Subcutaneous abdominal adipose tissue (tissue), 5 donors: Measurements from ENCODE around the gene PIWIL4.
A peak's percentile ranks its signal among the peaks of the same experiment; 100 is the strongest.
"Not testable (repeated sequence)": the region's sequence is repeated elsewhere in the genome, so short reads cannot be mapped to it uniquely, and the experiment has no call there.

ENCODE experiments used
- H3K27ac ChIP-seq: one replicate; pipeline ENCODE4 v1.7.0; 2013; ENCODE audit warnings: low read depth, mild to moderate bottlenecking, inconsistent platforms, low read length, moderate library complexity
- H3K27me3 ChIP-seq, 5 donors: one replicate each; pipeline ENCODE4 v1.7.0; 2013; ENCODE audit warnings: low read length in 5 of 5, inconsistent platforms in 1 of 5; ENCODE audit not compliant: control insufficient read depth in 5 of 5, insufficient read depth in 4 of 5
- H3K36me3 ChIP-seq, 5 donors: one replicate each; pipeline ENCODE4 v1.7.0; 2013; ENCODE audit warnings: low read length in 5 of 5; ENCODE audit not compliant: control insufficient read depth in 5 of 5, insufficient read depth in 5 of 5
- H3K4me1 ChIP-seq, 5 donors: one replicate each; pipeline ENCODE4 v1.7.0; 2013; ENCODE audit warnings: low read length in 5 of 5, mild to moderate bottlenecking in 3 of 5, moderate library complexity in 1 of 5; ENCODE audit not compliant: control insufficient read depth in 5 of 5, insufficient read depth in 5 of 5
- H3K4me3 ChIP-seq, 5 donors: one replicate each; pipeline ENCODE4 v1.7.0; 2013; ENCODE audit warnings: low read length in 5 of 5, low read depth in 1 of 5
- H3K9ac ChIP-seq, 5 donors: one replicate each; pipeline ENCODE4 v1.7.0; 2013; ENCODE audit warnings: low read length in 5 of 5, mild to moderate bottlenecking in 4 of 5, moderate library complexity in 3 of 5
- H3K9me3 ChIP-seq, 5 donors: one replicate each; pipeline ENCODE4 v1.7.0; 2013; ENCODE audit warnings: low read length in 5 of 5; ENCODE audit not compliant: control insufficient read depth in 5 of 5
- donor health status: healthy.
- donor health status: healthy.
- donor health status: healthy.
- donor health status: healthy.
- donor health status: healthy.

Gene PIWIL4

DNA sequence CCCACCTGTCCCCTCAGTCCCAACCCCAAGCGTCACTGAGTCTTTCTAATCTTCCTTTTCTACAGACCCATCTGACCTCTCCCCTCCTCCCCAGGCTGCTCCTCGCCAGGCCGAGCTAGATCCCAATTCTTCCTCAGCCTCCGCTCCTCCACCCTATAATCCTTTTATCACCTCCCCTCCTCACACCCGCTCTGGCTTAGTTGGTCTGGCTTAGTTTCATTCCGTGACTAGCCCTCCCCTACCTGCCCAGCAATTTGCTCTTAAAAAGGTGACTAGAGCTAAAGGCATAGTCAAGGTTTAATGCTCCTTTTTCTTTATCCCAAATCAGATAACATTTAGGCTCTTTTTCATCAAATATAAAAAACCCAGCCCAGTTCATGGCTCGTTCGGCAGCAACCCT lies 76.0 kb downstream of the PIWIL4 start:
- H3K36me3 ChIP-seq, H3K27me3 ChIP-seq, H3K9me3 ChIP-seq, H3K4me3 ChIP-seq, H3K27ac ChIP-seq, H3K9ac ChIP-seq: not testable (repeated sequence)
- peaks cover 3 to 27% (median 18%) of the 10 kb centered on the region in 5 donors for H3K4me1 ChIP-seq

DNA sequence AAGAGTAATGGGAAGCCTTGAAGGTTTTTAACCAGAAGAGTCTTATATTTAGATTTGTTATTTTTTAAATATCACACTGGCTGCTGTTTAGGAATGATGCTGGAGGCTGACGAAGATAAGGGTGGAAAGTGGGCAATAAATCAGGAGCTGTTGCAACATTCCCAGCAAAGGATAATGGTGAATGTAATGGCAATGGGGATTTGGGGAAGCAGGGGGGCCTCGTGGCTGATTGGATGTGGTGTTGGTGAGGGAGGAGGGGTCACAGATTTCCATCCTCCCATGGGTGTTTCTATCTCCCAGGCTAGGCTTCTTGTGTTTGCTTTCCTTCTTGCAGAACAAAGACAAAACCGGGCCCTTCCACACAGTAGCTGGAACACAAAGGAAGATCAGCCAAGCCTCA lies 80.8 kb downstream of the PIWIL4 start:
- peaks cover 0 to 16% (median 11%) of the 10 kb centered on the region in 5 donors for H3K4me1 ChIP-seq
- no peaks in the 10 kb centered on the region for H3K9me3 ChIP-seq
- no peak overlapping the region for H3K27ac ChIP-seq
- no peak overlapping the region for H3K9ac ChIP-seq
- no peaks in the 10 kb centered on the region for H3K27me3 ChIP-seq
- no peaks in the 10 kb centered on the region for H3K36me3 ChIP-seq
- H3K4me3 ChIP-seq, result no peak overlapping the region

- Histone ChIP-seq H3K4me3 (no peak overlapping the region), H3K9me3 (no peaks in the 10 kb centered on the region), H3K4me1 (peaks cover 0 to 16% (median 11%) of the 10 kb centered on the region in 5 donors), H3K36me3 (no peaks in the 10 kb centered on the region), H3K9ac (no peak overlapping the region), H3K27ac (no peak overlapping the region), H3K27me3 (no peaks in the 10 kb centered on the region)
These were observed 81.6 kb downstream of the PIWIL4 start for GRCh38 chr11:94648789-94649188.

GRCh38 chr11:94649254-94649653 lies 82.1 kb downstream of the PIWIL4 start:
- Histone ChIP-seq H3K4me3 (no peak overlapping the region), H3K27ac (no peak overlapping the region), H3K4me1 (peaks cover 0 to 16% (median 11%) of the 10 kb centered on the region in 5 donors), H3K36me3 (no peaks in the 10 kb centered on the region), H3K27me3 (no peaks in the 10 kb centered on the region), H3K9me3 (no peaks in the 10 kb centered on the region), H3K9ac (no peak overlapping the region)

DNA sequence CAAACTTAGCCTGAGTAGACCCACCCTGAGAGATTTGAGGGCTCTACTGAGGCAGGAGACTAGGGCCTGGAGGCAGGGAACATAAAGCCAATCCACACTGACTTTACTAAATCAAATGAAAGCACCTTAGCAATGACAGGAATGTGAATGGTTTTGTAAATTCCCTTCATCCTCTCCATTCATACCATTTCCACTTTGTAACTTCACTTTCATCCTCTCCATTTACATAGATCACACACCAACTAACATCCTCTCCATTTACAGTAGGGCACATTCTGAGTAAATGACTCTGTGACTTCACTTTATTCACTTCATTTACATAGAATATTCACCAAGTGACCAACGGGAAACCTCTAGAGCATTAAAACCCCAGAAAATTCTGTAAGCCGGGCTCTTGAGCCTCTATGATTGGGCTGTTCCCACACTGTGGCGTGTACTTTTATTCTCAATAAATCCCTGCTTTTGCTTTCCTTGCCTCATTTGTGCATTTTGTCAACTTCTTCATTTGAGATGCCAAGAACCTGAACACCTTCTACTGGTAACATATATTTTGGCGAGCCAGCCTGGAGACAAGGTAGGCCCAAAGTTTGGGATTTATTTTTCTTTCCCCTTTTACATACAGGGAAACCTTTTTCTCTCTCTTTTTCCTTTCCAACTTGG lies 82.9 kb downstream of the PIWIL4 start:
- no peaks in the 10 kb centered on the region for H3K36me3 ChIP-seq
- no peaks in the 10 kb centered on the region for H3K9me3 ChIP-seq
- no peak overlapping the region for H3K4me3 ChIP-seq
- H3K27me3 ChIP-seq, result no peaks in the 10 kb centered on the region
- peaks cover 0 to 16% (median 11%) of the 10 kb centered on the region in 5 donors for H3K4me1 ChIP-seq
- H3K27ac ChIP-seq, result peak overlapping the region; percentile 66
- no peak overlapping the region for H3K9ac ChIP-seq

- Histone ChIP-seq H3K27me3 (no peaks in the 10 kb centered on the region), H3K27ac (peak overlapping the region; percentile 66), H3K4me1 (peaks cover 0 to 16% (median 11%) of the 10 kb centered on the region in 5 donors), H3K36me3 (no peaks in the 10 kb centered on the region), H3K4me3 (no peak overlapping the region), H3K9me3 (no peaks in the 10 kb centered on the region), H3K9ac (no peak overlapping the region)
These were observed 83.6 kb downstream of the PIWIL4 start for GRCh38 chr11:94650756-94651155.

DNA sequence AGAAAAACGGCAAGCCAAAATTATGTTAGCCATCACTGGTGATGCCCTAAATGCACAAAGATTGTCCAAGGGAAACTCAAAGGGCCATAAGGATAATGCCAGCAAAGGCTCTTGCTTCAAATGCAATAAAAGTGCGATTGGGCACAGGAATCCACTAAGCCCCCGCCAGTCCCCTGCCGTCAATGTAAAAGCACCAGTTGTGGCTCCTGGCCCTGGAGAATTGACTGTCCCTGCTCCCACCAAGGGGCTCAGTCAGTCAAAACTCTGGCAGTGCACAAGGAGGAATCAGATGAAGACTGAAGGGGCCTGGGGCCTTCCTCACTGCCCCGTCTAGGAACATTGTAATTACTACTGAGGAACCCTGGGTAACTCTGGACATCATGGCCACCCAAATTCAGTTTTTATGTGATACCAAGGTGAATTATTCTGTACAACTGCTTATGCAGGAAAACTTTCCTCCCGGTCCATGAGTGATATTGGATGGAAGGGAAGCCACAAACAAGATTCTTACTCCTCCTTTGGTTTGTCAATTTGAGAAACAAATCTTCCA lies 85.6 kb downstream of the PIWIL4 start:
- Histone ChIP-seq H3K36me3 (no peaks in the 10 kb centered on the region), H3K27me3 (no peaks in the 10 kb centered on the region), H3K27ac (no peak overlapping the region), H3K9me3 (no peaks in the 10 kb centered on the region), H3K4me1 (peaks cover 0 to 21% (median 11%) of the 10 kb centered on the region in 5 donors), H3K4me3 (no peak overlapping the region), H3K9ac (no peak overlapping the region)

DNA sequence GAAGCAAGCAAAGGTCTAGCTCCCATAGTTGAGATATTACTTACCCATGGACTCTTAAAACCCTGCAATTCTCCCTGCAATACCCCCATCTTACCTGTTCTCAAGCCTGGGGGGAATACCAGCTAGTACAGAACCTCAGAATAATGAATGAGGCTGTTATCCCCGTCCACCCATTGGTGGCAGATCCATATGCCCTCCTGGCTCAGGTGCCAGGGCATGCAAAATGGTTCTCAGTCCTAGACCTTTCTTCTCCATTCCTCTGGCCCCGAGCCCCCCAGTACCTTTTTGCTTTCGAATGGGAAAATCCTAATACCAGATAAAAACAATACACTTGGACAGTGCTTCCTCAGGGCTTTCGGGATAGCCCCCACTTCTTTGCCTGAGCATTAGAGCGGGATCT lies 86.4 kb downstream of the PIWIL4 start:
- no peak overlapping the region for H3K4me3 ChIP-seq
- H3K27ac ChIP-seq, result no peak overlapping the region
- no peaks in the 10 kb centered on the region for H3K27me3 ChIP-seq
- H3K9ac ChIP-seq, result no peak overlapping the region
- no peaks in the 10 kb centered on the region for H3K36me3 ChIP-seq
- H3K4me1 ChIP-seq, result peaks cover 0 to 20% (median 11%) of the 10 kb centered on the region in 5 donors
- no peaks in the 10 kb centered on the region for H3K9me3 ChIP-seq

GRCh38 chr11:94654201-94654600 lies 87.0 kb downstream of the PIWIL4 start:
- Histone ChIP-seq H3K27ac (no peak overlapping the region), H3K9me3 (no peaks in the 10 kb centered on the region), H3K4me1 (peaks cover 0 to 24% (median 11%) of the 10 kb centered on the region in 5 donors), H3K9ac (no peak overlapping the region), H3K36me3 (no peaks in the 10 kb centered on the region), H3K27me3 (no peaks in the 10 kb centered on the region), H3K4me3 (no peak overlapping the region)

- Histone ChIP-seq H3K9me3 (no peaks in the 10 kb centered on the region), H3K9ac (no peak overlapping the region), H3K4me3 (no peak overlapping the region), H3K4me1 (peaks cover 0 to 19% (median 10%) of the 10 kb centered on the region in 5 donors), H3K36me3 (no peaks in the 10 kb centered on the region), H3K27ac (no peak overlapping the region), H3K27me3 (no peaks in the 10 kb centered on the region)
These were observed 88.1 kb downstream of the PIWIL4 start for GRCh38 chr11:94655291-94655690.
